Epithelial cell of esophagus (primary cell): ENCODE results near the gene TAS1R2.

Experiments
- DNase-seq: peaks from one replicate; pipeline ENCODE4 v3.0.0; 2010; ENCODE audit warnings: low read depth
- H3K4me3 ChIP-seq: 2 replicates; pipeline ENCODE4 v1.5.1; 2011; ENCODE audit warnings: mild to moderate bottlenecking, low read length, control low read depth
- TF ChIP-seq, protein P1 (sequence below): IDR thresholded peaks from 2 replicates; pipeline ENCODE4 v1.5.1; 2011; ENCODE audit warnings: low read depth, mild to moderate bottlenecking, low read length, control low read depth, inconsistent platforms; ENCODE audit not compliant: insufficient read depth; ENCODE audit errors: missing control alignments

Gene TAS1R2

DNA sequence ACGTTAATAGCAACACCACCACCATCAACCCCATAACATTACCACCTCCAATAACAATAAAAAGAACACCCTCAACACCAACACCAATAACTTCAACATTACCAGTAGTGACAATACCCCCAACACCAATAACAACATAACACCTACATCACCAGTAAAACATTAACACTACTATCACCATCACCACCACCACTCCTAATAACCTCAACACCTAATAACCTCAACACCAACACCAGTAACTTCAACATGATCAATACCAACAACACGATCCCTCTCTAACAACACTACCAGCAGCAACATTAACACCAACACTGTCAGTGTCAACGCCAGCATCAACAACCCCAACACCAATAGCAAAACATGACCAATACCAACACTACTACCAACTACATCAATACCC, 57.2 kb downstream of the TAS1R2 start:
- no peak overlapping the region for H3K4me3 ChIP-seq
- TF ChIP-seq, protein P1, sequence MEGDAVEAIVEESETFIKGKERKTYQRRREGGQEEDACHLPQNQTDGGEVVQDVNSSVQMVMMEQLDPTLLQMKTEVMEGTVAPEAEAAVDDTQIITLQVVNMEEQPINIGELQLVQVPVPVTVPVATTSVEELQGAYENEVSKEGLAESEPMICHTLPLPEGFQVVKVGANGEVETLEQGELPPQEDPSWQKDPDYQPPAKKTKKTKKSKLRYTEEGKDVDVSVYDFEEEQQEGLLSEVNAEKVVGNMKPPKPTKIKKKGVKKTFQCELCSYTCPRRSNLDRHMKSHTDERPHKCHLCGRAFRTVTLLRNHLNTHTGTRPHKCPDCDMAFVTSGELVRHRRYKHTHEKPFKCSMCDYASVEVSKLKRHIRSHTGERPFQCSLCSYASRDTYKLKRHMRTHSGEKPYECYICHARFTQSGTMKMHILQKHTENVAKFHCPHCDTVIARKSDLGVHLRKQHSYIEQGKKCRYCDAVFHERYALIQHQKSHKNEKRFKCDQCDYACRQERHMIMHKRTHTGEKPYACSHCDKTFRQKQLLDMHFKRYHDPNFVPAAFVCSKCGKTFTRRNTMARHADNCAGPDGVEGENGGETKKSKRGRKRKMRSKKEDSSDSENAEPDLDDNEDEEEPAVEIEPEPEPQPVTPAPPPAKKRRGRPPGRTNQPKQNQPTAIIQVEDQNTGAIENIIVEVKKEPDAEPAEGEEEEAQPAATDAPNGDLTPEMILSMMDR = no peak
- DNase-seq = no peak

DNA sequence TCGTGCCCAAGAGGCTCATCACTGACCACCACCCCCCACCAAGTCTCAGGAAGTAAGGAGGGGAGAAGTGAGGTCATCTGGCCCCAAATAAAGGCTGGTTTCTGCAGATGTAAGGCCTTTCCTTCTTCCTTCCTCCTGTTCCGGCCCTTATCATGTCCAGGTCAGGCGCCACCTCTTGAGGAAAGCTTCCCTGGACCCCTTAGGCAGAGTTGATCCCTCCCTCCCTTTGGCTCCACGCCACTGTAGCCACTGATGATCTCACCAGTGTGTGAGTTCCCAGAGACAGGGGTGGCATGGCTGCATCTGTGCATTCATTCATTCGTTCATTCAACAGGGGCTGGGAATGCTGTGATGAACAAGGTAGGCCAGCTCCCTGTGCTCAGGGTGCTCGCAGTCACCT, 59.2 kb downstream of the TAS1R2 start:
- DNase-seq = no peak
- TF ChIP-seq, protein P1 = no peak
- no peak overlapping the region for H3K4me3 ChIP-seq

DNA sequence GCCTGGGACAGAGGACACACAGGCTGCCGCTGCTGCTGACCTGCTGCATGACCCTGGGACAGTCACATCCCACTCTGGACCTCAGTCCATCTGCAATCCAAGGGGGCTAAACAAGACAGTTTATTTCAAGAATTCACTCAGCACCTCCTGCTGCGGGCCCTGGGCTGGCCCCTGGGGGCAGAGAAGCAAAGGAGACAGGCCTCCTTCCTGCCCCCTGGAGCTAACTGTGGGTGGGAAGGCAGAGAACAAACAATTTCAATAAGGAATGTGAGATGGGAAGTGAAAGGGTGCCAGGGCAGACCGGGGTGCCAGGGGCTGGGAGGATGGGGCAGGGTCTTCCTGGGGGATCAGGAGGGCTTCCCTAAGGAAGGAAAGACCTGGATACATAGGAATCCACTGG, 60.0 kb downstream of the TAS1R2 start:
- TF ChIP-seq, protein P1 = no peak
- no peak overlapping the region for H3K4me3 ChIP-seq
- DNase-seq = no peak

DNA sequence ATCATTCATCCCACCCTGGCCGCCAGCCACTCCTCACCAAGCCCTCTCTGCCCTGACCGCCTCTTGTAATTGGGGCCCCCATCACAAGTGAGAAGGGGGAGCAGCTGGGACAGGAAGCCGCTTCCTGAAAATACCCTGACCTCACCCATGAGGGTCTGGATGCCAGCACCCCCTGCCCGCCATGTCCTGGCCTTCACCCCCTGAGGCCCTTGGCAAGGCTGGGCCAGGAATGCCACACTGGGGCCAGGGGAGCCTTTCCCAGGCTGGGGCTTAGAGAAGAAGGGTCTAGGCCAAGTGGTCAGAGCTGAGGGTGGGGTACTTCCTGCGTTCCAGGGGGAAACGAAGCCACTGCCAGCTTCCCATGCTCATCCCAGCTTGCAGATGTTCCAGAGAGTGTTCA, 60.5 kb downstream of the TAS1R2 start:
- TF ChIP-seq, protein P1 = no peak
- H3K4me3 ChIP-seq = no peak overlapping the region
- DNase-seq = no peak

DNA sequence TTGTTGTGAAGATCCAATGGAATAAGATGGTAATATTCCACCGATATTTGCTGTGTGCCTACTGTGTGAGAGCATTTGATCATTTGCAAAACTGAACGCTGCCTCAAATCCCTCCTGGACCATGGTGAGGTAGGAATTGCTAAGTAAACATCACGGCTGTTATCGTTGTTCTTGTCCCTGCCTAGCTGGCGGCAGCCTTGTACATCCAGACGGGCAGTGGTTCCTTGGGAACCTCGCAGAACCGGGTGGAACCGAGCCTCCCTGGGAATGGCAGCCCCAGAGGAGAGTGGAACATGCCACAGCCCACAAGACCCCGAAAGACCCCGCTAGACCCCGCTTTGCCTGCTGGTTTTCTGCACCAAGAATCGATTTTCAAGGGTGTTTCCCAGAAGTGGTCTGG, 60.9 kb downstream of the TAS1R2 start:
- TF ChIP-seq, protein P1 = no peak
- H3K4me3 ChIP-seq = no peak overlapping the region
- no peak for DNase-seq

DNA sequence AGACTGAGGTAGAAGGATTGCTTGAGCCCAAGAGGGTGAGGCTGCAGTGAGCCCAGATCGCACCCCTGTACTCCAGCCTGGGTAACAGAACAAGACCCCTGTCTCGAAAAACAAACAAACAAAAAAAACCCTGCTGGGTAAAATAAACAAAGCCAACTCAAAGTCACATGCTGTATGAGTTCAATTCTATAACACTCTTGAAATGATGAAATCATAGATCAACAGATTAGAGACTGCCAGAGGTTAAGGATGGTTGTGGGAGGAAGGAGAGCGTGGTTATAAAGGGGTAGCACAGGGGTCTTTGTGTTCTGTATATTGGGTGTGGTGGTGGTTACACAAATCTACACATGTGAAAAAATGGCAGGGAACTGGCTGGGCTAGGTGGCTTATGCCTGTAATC, 62.5 kb downstream of the TAS1R2 start:
- no peak overlapping the region for H3K4me3 ChIP-seq
- DNase-seq = no peak
- TF ChIP-seq, protein P1 = no peak

DNA sequence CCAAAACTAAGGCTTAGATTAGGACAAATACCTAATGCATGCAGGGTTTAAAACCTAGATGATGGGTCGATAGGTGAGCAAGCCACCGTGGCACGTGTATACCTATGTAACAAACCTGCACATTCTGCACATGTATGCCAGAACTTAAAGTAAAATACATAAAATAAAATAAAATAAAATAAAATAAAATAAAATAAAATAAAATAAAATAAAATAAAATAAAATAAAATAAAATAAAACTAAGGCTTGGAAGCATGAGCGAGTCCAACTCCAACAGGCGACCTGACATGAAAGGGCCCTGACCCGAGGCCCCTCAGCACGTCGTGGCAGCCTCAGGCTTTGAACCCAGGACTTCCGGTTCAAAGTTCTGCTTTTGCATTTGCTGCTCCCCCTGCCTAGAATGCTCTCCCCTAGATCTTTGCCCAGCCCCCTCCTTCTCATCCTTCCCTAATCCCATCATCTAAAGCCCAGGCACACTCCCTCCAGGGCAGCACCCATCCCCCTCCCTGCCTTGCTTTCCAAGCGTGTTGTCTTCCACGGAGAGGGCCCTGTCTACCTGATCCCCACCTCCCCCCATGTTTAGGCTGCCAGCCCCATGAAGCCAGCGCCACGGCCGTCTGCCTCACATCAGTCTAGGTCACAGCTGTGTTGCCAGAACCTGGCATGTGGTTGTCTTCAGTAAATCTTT, 64.3 kb downstream of the TAS1R2 start:
- H3K4me3 ChIP-seq = no peak overlapping the region
- TF ChIP-seq, protein P1 = no peak
- no peak for DNase-seq
